HepG2 (cell line): Measurements from ENCODE around the gene RGL3. TPM values are rescaled to one million over a fixed set of nuclear protein-coding genes. Genes with fewer than 3 reads are reported as not detected.

Source experiments
- AGO2 ChIP-seq: fragments of 200-400 bp; formaldehyde crosslinking; optimal IDR thresholded peaks from 2 replicates; pipeline ENCODE3; 2017; ENCODE audit warnings: mild to moderate bottlenecking, low read depth, low read length, moderate library complexity
- DMAP1 ChIP-seq: IDR thresholded peaks from 2 replicates; pipeline ENCODE4 v1.6.1; 2016
- ESRRA ChIP-seq: sonication (generic); formaldehyde crosslinking; IDR thresholded peaks from 2 replicates; pipeline ENCODE4 v1.5.1; 2020; ENCODE audit warnings: mild to moderate bottlenecking, low read depth, missing genetic modification reagents
- FOXA1 ChIP-seq, 2 experiments: fragments of 450-650 bp in 1 of 2; sonication (generic) in 1 of 2; formaldehyde crosslinking in 1 of 2; IDR thresholded peaks; 2 replicates each; pipeline versions ENCODE4 v1.4.0 to v1.6.1; 2016 to 2020; ENCODE audit warnings: missing genetic modification reagents in 1 of 2
- MIXL1 ChIP-seq: IDR thresholded peaks from 2 replicates; pipeline ENCODE4 v1.6.1; 2016
- MTF2 ChIP-seq: sonication (generic); formaldehyde crosslinking; IDR thresholded peaks from 2 replicates; pipeline ENCODE4 v1.5.0; 2020; ENCODE audit warnings: missing genetic modification reagents, borderline replicate concordance
- NCOR1 ChIP-seq: fragments of 200-600 bp; sonication (generic); IDR thresholded peaks from 2 replicates; pipeline ENCODE4 v1.7.0; 2017; ENCODE audit warnings: antibody characterized with exemption, low read length, borderline replicate concordance
- NKX3-1 ChIP-seq: sonication (generic); formaldehyde crosslinking; IDR thresholded peaks from 2 replicates; pipeline ENCODE4 v1.5.0; 2020; ENCODE audit warnings: missing genetic modification reagents
- PHF8 ChIP-seq: sonication (generic); formaldehyde crosslinking; IDR thresholded peaks from 2 replicates; pipeline ENCODE4 v1.5.0; 2020; ENCODE audit warnings: missing genetic modification reagents
- RBFOX2 ChIP-seq: fragments of 200-400 bp; formaldehyde crosslinking; IDR thresholded peaks from 2 replicates; pipeline ENCODE4 v1.6.1; 2017; ENCODE audit warnings: low read depth, mild to moderate bottlenecking, low read length
- RCOR2 ChIP-seq: IDR thresholded peaks from 2 replicates; pipeline ENCODE4 v1.6.1; 2016; ENCODE audit warnings: missing biosample characterization, missing genetic modification reagents
- SALL2 ChIP-seq: sonication (generic); formaldehyde crosslinking; IDR thresholded peaks from 2 replicates; pipeline ENCODE4 v1.8.1; 2023; ENCODE audit warnings: mild to moderate bottlenecking, missing genetic modification reagents, inconsistent platforms
- SRY ChIP-seq: sonication (generic); formaldehyde crosslinking; IDR thresholded peaks from 2 replicates; pipeline ENCODE4 v1.8.0; 2022; ENCODE audit warnings: mild to moderate bottlenecking, missing genetic modification reagents
- ZBTB7A ChIP-seq: sonication (generic); formaldehyde crosslinking; IDR thresholded peaks from 2 replicates; pipeline ENCODE4 v1.8.0; 2022; ENCODE audit warnings: mild to moderate bottlenecking, missing genetic modification reagents
- ZNF83 ChIP-seq: sonication (generic); formaldehyde crosslinking; IDR thresholded peaks from 2 replicates; pipeline ENCODE4 v1.4.0; 2020; ENCODE audit warnings: missing genetic modification reagents, mild to moderate bottlenecking, borderline replicate concordance
- ZNF841 ChIP-seq: sonication (generic); formaldehyde crosslinking; IDR thresholded peaks from 2 replicates; pipeline ENCODE4 v1.8.1; 2023; ENCODE audit warnings: missing genetic modification reagents, borderline replicate concordance
- polyA plus RNA-seq, 8 experiments: library from polyadenylated mRNA; depleted of rRNA in 3 of 8; stranded (reverse) in 7 of 8; unstranded in 1 of 8; fragments of >200 nt; fragmentation: Illumina TruSeq in 4 of 8; extraction: Trizol in 4 of 8; gene quantifications; 2 replicates each; pipeline versions ENCODE4 v1.2.1 to v1.2.3, GENCODE V29; 2011 to 2016; ENCODE audit warnings: low read depth in 4 of 8, missing spikeins in 1 of 8, mixed read lengths in 1 of 8; ENCODE audit not compliant: insufficient read depth in 1 of 8
- total RNA-seq, 5 experiments: library from RNA; depleted of rRNA; stranded (reverse); fragments of >200 nt; fragmentation: Illumina TruSeq; extraction: Trizol; gene quantifications; 2 replicates each; pipeline ENCODE4 v1.2.3, GENCODE V29; 2016; ENCODE audit warnings: low read depth in 1 of 5
- TF ChIP-seq, protein P1 (sequence below): sonication (generic); formaldehyde crosslinking; IDR thresholded peaks from 2 replicates; pipeline ENCODE4 v1.5.0; 2020; ENCODE audit warnings: mild to moderate bottlenecking, missing genetic modification reagents
- TF ChIP-seq, protein P2 (sequence below): IDR thresholded peaks from 2 replicates; pipeline ENCODE4 v1.6.1; 2016; ENCODE audit warnings: low read depth, borderline replicate concordance
- TF ChIP-seq, protein P3 (sequence below): sonication (generic); formaldehyde crosslinking; IDR thresholded peaks from 2 replicates; pipeline ENCODE4 v1.4.0; 2020; ENCODE audit warnings: missing genetic modification reagents
- TF ChIP-seq, protein P4 (sequence below): sonication (generic); formaldehyde crosslinking; IDR thresholded peaks from 2 replicates; pipeline ENCODE4 v1.5.0; 2020; ENCODE audit warnings: missing genetic modification reagents, mild to moderate bottlenecking, borderline replicate concordance
- TF ChIP-seq, protein P5 (sequence below): sonication (generic); formaldehyde crosslinking; IDR thresholded peaks from 2 replicates; pipeline ENCODE4 v1.5.0; 2020; ENCODE audit warnings: mild to moderate bottlenecking, low read depth, missing genetic modification reagents, borderline replicate concordance
- TF ChIP-seq, protein P6 (sequence below): sonication (generic); formaldehyde crosslinking; IDR thresholded peaks from 2 replicates; pipeline ENCODE4 v1.8.1; 2022; ENCODE audit warnings: mild to moderate bottlenecking, missing genetic modification reagents

RGL3 gene
- total and polyA plus RNA-seq, 2 of the 13 experiments (the other 11 are each of a cell fraction or from before 2014, with no cell fraction given) = 4.2 to 7.6 TPM

DNA sequence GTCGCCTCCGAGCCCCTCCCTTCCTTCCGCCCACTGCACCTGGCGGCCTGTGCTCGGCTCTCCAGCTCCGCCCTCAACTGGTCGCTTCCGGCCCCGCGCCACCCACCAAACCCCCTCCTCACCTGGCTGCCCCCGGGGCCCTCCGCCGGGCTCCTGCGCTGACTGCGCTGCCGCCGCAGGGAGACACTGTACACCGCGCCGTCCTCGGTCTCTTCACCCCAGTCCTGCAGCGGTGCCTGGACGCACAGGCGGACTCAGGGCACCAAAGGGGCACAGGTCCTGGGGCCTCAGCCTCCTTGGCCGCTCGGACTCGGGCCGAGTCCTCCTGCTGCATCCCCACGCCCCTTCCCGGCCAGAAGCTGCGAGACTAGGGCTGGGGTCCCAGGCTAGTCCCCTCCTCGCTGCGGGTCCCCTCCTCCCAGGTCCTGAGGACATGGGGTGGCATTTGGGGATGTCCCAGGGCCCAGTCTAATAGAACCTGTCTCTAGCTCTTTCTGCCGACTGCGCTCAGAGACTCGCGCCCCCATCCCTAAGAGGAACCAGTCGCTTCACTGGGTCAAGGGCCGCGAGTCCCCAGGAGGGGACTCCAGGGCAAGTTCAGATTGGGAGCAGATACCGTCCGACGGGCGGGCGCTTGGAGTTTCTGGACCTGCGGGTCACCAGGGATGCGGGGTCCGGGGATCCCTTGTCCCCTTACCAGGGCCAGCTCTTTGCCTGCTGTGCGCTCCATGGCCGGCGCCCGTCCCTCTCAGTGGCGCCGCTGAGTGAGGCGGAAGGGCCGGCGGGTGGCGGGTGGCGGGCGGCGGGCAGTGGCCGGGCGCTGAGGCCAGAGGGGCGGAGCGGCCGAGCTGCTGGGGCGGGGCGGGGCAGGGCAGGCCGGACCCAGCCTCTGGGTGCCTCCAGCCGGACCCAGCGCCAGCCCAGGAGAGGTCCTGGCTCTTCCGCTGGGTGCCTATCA lies at the start of gene RGL3 (continued):
- TF ChIP-seq, protein P1, sequence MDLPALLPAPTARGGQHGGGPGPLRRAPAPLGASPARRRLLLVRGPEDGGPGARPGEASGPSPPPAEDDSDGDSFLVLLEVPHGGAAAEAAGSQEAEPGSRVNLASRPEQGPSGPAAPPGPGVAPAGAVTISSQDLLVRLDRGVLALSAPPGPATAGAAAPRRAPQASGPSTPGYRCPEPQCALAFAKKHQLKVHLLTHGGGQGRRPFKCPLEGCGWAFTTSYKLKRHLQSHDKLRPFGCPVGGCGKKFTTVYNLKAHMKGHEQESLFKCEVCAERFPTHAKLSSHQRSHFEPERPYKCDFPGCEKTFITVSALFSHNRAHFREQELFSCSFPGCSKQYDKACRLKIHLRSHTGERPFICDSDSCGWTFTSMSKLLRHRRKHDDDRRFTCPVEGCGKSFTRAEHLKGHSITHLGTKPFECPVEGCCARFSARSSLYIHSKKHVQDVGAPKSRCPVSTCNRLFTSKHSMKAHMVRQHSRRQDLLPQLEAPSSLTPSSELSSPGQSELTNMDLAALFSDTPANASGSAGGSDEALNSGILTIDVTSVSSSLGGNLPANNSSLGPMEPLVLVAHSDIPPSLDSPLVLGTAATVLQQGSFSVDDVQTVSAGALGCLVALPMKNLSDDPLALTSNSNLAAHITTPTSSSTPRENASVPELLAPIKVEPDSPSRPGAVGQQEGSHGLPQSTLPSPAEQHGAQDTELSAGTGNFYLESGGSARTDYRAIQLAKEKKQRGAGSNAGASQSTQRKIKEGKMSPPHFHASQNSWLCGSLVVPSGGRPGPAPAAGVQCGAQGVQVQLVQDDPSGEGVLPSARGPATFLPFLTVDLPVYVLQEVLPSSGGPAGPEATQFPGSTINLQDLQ (CRISPR knock-in tag) = no peak
- TF ChIP-seq RCOR2 (CRISPR knock-in tag) (no peak), DMAP1 (CRISPR knock-in tag) (0 out of 2 replicates have a peak, but pooled peaks have one; percentile 19), ZBTB7A (CRISPR knock-in tag) (peak; percentile 90; the same call in 1 of the 2 replicates), RBFOX2 (peak; percentile 42; the same call in 1 of the 2 replicates), AGO2 (no peak), ZNF83 (CRISPR knock-in tag) (0 out of 2 replicates have a peak, but pooled peaks have one; percentile 1), NCOR1 (no peak), MIXL1 (CRISPR knock-in tag) (no peak), SRY (CRISPR knock-in tag) (no peak), ESRRA (CRISPR knock-in tag) (no peak), PHF8 (peak; percentile 38), NKX3-1 (CRISPR knock-in tag) (no peak), FOXA1 (IDR thresholded peaks at IDR 0.05) (no peak), FOXA1 (CRISPR knock-in tag; IDR thresholded peaks at IDR 0.05) (no peak), SALL2 (CRISPR knock-in tag) (no peak), ZNF841 (CRISPR knock-in tag) (no peak), MTF2 (CRISPR knock-in tag) (no peak)
- TF ChIP-seq, protein P2, sequence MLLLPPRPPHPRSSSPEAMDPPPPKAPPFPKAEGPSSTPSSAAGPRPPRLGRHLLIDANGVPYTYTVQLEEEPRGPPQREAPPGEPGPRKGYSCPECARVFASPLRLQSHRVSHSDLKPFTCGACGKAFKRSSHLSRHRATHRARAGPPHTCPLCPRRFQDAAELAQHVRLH (CRISPR knock-in tag) = no peak
- TF ChIP-seq, protein P3, sequence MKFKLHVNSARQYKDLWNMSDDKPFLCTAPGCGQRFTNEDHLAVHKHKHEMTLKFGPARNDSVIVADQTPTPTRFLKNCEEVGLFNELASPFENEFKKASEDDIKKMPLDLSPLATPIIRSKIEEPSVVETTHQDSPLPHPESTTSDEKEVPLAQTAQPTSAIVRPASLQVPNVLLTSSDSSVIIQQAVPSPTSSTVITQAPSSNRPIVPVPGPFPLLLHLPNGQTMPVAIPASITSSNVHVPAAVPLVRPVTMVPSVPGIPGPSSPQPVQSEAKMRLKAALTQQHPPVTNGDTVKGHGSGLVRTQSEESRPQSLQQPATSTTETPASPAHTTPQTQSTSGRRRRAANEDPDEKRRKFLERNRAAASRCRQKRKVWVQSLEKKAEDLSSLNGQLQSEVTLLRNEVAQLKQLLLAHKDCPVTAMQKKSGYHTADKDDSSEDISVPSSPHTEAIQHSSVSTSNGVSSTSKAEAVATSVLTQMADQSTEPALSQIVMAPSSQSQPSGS (CRISPR knock-in tag) = no peak
- TF ChIP-seq, protein P4, sequence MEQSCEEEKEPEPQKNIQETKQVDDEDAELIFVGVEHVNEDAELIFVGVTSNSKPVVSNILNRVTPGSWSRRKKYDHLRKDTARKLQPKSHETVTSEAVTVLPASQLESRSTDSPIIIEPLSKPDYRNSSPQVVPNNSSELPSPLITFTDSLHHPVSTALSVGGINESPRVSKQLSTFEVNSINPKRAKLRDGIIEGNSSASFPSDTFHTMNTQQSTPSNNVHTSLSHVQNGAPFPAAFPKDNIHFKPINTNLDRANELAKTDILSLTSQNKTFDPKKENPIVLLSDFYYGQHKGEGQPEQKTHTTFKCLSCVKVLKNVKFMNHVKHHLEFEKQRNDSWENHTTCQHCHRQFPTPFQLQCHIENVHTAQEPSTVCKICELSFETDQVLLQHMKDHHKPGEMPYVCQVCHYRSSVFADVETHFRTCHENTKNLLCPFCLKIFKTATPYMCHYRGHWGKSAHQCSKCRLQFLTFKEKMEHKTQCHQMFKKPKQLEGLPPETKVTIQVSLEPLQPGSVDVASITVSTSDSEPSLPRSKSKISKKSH (CRISPR knock-in tag) = no peak
- TF ChIP-seq, protein P5, sequence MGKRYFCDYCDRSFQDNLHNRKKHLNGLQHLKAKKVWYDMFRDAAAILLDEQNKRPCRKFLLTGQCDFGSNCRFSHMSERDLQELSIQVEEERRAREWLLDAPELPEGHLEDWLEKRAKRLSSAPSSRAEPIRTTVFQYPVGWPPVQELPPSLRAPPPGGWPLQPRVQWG (CRISPR knock-in tag) = no peak
- TF ChIP-seq, protein P6, sequence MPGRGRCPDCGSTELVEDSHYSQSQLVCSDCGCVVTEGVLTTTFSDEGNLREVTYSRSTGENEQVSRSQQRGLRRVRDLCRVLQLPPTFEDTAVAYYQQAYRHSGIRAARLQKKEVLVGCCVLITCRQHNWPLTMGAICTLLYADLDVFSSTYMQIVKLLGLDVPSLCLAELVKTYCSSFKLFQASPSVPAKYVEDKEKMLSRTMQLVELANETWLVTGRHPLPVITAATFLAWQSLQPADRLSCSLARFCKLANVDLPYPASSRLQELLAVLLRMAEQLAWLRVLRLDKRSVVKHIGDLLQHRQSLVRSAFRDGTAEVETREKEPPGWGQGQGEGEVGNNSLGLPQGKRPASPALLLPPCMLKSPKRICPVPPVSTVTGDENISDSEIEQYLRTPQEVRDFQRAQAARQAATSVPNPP = no peak
